Activated CD4-positive, CD25-positive, alpha-beta regulatory T cell treated with anti-CD3 and anti-CD28 coated beads, Interleukin-2, amount 50 U/mL, for 16 hours (primary cell): ENCODE measurements around the gene SNX30.

ENCODE experiments used
- DNase-seq: peaks from one replicate; pipeline ENCODE4 v3.0.0-alpha.2; 2020; ENCODE audit warnings: low read depth, low spot score

Gene SNX30

DNA sequence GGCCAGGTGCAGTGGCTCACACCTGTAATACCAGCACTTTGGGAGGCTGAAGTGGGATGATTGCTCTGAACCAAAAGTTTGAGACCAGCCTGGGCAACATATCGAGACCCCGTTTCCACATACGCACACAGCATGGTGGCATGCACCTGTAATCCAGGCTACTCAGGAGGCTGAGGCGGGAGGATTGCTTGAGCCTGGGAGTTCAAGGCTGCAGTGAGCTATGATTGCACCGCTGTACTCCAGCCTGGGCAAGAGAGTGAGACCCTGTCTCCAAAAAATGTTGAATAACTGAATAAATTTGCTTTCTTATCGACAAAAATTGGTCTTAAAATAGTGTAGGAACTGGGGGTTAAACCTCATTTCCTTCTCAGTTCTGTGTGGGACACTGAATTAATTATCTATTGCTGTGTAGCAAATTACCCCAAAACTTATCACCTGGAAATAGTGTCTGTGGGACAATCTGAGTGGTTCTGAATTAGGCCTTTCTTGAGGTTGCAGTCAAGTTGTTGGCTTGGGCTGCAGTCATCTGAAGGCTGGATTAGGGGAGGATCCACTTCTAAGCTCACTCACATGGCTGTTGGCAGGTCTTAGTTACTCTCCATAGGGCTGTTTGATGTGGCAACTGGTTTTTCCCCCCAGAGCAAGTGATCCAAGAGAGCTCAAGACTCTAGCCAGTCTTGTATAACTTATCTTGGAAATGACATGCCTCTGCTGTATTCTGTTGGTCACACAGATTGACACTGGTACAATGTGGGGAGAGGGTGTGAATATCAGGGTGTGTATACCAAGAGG, 2.0 kb downstream of the SNX30 start:
- no peak for DNase-seq

DNA sequence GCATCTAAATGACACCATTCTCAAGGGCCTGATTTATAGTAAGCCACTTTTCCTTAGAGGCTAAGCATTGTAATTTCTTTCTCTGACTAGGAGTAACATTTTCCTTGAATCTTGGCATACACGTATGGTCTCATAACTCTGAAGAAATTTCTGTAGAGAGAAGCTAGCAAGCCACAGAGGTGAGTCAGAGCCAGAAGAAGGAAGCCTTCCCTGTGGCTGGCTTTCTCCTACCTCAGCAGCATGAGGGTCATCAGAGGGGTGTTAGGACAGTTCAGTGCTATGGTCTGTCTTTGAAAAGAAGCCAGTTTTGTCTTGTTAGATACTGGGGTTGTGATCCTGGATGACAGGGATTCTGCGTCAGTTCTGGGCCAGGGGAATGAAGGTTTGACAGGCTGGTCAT, 3.2 kb downstream of the SNX30 start:
- DNase-seq: no peak

GRCh38 chr9:112754578-112754977, 4.0 kb downstream of the SNX30 start:
- no peak for DNase-seq

DNA sequence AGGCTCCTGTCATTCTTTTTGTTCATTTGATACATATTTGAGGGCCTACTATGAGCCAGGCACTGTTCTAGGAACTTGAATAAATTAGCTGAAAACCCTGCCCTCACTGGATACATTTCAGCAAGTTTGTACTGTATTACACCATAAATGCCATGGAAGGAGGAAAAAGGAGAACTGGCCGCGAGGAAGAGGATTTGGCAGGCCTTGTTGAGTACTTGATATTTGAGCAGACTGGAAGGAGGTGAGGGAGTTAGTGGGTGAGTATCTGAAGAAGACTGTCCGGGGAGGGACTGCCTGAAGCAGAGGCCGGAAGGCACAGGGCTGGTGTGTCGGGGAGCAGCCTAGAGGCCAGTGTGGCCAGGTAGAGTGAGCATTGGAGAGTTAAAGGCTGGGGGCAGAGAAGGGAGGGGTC, 4.5 kb downstream of the SNX30 start:
- no peak for DNase-seq

DNA sequence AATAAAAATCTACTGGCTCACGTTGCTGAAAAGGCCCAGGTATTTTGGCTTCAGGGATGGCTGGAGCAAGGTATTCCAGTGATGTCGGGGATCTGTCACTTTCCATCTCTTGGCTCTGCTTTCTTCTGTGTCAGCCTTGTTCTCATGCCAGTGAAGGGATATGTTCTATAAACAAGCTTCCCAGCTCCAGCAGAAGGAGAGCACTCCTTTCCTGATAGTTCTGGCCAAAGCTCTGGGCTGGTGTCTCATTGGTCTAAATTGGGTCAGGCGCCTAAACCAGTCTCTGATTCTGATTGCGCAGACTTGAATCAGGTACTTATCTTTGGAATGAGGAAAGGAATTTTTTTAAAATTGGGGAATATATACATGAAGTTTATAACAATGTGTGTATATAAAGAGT, 5.1 kb downstream of the SNX30 start:
- DNase-seq: no peak

DNA sequence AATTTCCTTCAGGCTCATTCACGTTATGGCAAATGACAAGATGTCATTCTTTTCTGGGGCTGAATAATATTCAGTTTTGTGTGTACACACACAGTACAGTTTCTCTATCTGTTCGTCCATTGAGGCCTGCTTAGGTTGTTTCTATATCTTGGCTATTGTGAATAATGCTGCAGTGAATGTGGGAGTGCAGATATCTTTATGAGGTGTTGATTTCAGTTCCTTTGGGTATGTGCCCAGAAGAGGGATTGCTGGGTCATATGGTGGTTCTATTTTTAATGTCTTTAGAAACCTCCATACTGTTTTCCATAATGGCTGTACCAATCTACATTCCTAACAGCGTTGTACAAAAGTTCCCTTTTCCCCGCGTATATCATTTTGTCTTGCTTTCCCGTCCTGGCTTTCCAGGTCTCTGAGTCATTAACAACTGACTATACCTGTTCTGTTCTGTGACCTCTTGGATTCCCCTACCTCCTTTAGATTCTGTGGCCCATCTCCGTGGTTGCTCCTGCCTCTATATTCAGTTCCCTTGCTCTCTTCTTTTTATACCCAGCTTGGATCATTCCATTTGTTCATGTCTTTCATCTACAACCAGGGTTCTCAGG, 6.8 kb downstream of the SNX30 start:
- no peak for DNase-seq

DNA sequence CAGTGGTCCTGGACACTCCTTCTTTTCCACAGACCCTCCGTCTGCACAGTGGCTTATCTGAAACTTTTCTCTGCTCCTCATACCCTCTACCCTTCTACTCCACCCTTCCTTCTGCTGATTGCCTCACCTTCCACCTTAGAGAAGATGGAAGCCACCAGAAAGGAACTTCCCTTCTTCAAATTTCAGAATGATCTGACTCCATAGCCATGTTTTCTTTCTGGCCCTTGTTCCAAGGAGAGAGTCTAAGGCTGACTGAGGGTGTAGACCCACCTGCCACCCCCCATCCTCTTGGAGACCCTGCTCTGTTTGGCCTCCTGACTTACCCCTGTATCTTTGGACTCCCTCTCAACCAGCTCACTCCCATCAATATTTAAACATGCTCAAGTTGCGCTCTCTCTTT, 7.4 kb downstream of the SNX30 start:
- no peak for DNase-seq

GRCh38 chr9:112760821-112761220, 10.3 kb downstream of the SNX30 start:
- DNase-seq: no peak

- no peak for DNase-seq
Measured at GRCh38 chr9:112761912-112762655, 11.5 kb downstream of the SNX30 start.

- no peak for DNase-seq
Measured at GRCh38 chr9:112762726-112763518, 12.4 kb downstream of the SNX30 start.

DNA sequence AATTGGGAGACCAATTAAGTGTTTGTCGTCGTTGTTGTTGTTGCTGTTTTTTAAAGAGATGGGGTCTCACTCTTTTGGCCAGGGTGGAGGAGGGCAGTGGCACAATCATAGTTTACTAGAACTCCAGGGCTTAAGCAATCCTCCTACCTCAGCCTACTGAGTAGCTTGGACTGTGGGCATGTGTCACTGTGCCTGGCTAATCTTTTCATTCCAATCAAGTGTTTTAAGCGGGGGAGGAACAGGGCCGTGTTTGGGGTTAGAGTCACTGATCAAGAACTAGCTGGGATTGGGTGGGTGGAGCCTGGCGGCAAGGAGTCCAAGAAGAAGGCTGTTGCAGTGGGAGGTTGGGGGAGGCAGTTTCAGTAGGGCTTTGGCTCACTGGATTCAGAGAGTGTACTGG, 13.8 kb downstream of the SNX30 start:
- DNase-seq: no peak

GRCh38 chr9:112764837-112765236, 14.3 kb downstream of the SNX30 start:
- DNase-seq: no peak

- no peak for DNase-seq
Measured at GRCh38 chr9:112765281-112765680, 14.7 kb downstream of the SNX30 start.

DNA sequence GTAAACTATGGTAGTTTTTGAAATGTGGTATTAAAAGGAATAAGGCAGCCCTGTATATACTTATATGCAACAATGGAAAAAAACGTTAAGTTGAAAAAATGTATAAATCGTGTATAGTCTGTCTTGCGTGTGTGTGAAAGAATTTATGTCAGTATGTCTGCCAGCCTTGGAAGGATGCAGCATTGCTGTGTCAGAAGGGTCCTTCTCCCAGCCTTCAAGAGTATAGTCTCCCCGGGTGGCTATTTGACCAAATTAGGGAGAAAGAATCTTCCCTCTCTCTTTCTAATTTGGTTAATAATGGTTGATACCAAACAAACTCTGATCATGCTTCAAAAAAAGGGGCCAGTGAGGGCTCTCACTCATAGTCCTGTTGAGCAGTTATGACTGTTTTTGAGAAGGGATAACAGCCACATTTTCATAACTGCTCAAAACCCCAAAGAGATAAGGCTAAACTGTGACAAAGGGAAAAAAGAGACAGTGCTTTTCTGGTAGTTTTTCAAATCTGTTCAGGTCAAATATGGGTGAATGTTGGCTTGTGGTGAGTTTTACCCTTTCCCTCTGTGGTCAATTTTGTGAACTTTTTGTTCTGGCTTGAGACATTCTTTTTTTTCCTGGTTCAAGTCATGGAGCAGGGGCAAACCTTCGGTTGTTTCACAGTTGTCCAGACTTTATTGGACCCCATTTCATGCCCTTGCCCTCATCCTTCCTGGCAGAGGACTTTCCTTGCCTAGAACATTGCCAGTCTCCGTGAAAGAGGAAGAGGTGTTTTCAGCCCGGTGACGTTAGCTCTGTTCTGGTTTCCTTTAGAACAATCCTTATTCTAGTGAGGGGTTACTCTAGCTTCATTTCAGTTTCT, 21.0 kb downstream of the SNX30 start:
- no peak for DNase-seq

- no peak for DNase-seq
Measured at GRCh38 chr9:112772215-112772509, 21.6 kb downstream of the SNX30 start.

DNA sequence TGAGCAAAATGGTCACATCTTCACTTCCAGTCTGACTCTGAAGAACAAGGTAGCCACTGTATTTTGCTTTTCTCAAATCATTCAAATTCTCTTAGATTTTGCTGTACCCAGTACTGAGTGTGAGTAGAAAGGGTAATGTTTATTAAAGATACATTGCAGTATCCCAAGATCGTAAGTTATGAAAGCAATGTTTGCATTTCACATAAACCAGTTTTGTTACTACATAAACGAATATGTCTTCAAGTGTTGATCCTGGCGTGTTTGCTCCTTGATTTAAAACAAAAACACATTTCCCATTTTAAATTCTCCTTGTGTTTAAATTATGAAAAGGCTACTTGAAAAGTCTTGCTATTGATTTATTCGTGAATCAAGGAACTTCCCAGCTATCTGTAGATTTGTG, 22.0 kb downstream of the SNX30 start:
- no peak for DNase-seq

DNA sequence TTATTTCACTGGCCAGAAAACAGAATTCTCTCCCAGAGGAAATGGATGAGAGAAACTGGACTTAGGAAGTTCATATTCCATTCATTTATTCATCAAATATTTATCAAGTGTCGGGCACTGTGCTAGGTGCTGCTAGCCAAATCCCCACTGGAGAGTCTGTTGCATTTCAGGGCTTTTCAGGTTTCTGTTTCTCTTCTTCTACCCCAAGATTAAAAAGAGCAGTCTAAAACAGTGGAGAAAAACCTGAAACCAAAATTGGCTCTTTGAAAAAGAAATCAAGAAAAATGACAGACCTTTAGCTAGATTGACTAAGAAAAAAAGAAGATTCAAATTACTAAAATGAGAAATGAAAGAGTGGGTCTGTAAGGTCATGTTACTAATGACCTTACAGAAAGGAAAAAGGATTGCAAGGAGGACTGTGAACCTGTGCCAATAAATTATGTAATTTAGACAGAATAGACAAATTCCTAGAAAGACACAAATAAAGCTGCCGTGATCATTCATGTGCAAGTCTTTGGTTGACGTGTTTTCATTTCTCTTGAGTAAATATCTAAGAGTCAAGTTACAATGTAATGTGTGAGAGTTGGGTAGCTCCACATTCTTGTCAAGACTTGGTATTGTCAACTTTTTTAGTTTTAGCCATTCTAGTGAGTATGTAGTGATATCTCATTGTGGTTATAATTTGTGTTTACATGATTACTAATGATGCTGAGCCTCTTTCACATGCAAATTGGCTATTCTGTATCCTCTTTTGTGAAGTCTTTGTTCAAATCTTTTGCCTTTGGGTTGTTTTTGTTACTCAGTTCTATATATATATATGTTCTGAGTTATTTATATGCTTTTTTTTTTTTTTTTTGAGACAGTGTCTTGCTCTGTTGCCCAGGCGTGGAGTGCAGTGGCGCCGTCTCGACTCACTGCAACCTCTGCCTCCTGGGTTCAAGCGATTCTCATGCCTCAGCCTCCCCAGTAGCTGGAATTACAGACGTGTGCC, 23.7 kb downstream of the SNX30 start:
- no peak for DNase-seq

DNA sequence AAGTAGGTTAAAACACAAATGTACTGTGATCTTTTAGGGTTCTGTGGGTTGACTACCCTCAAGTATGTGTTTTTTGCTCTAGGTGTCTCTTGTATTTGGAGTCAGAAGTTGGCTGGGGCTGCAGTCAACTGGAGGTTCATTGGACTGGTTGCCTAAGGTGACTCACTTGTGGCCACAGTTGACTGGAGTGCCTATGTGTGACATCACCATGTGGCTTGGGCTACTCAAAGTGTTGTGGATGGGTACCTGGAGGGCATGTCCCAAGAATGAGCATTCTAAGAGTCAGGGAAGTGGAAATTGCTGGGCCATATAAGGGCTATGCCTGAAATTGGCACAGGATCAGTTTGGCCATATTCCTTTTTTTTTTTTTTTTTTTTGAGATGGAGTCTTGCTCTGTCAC, 27.4 kb downstream of the SNX30 start:
- DNase-seq: no peak

DNA sequence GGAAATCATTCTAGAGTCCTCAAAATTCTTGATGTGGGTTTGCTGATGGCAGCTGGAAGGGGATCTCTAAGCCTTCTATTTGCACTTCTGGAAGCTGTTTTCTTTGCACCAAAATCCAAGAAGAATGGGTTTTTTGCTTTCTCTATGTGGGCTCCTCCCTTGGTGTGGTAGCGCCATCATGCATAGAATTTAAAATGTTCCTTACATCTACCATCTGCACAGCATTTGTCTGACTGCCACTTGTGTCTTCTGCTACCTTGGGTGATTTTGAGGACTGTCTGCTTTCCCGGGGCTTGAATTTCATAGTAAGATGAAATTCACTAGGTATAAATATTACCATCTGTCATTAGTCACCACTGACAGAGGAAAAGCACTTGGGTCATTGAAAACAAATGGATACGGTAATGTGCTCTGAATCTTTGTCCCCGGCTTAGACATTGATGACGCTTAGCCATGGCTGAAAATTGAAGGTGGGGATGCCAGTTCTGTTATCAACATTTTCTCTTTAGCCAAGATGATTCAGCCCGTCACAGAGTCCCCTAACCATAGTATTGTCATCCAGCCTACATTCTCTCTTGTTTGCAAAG, 30.0 kb downstream of the SNX30 start:
- DNase-seq: no peak

GRCh38 chr9:112782218-112782617, 31.7 kb downstream of the SNX30 start:
- DNase-seq: no peak
